HG03280 (cell line): ENCODE results near the gene AMDHD2.
A peak's percentile ranks its signal among the peaks of the same experiment; 100 is the strongest.

ENCODE experiments used
- ATAC-seq: cut with Tn5 transposase; IDR thresholded peaks from one replicate; pipeline ENCODE4 v1.9.1; 2021; ENCODE audit warnings: mild to moderate bottlenecking, moderate library complexity; ENCODE audit not compliant: unreplicated experiment

AMDHD2 gene

GRCh38 chr16:2498531-2499253 is 21.5 kb upstream of the AMDHD2 start:
- no peak for ATAC-seq

DNA sequence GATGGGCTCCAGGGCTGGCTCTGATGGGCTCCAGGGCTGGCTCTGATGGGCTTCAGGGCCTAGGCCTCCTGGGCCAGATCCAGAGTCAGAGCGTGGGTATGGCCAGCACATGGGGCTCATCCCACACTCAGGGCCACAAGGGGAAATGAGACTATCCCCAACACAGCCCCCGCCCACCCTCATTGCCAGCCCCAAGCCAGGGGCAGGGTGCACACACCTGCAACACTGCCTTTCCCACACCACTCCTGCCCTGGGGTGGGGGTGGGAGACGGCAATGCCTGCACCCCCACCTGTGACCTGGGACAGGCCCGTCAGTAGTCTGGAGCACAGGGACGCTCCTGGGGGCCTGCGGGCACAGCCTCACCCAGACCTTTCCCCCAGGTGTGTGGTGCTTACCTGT is 20.7 kb upstream of the AMDHD2 start:
- no peak for ATAC-seq

GRCh38 chr16:2499890-2500429 is 20.2 kb upstream of the AMDHD2 start:
- ATAC-seq, result no peak

DNA sequence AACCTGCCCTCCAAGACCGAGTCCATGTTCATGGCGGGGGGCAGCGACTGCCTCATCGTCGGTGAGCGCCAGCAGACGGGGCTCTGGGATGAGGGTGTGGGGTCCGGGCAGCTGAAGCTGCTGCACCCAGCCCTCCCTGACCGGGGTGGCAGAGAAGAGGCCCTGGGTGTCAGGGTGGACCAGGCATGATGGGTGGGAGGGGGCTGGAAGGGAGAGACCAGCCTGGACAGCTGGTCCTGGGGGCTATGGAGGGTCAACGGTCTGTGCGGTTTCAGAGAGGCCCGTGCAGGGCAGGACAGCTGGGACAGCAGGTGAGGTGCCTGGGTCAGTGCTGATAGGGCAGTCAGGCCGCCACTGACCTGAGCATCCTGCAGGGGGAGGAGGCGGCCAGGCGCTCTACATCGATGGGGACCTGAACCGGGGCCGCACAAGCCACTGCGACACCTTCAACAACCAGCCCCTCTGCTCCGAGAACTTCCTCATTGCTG is 19.7 kb upstream of the AMDHD2 start:
- no peak for ATAC-seq

DNA sequence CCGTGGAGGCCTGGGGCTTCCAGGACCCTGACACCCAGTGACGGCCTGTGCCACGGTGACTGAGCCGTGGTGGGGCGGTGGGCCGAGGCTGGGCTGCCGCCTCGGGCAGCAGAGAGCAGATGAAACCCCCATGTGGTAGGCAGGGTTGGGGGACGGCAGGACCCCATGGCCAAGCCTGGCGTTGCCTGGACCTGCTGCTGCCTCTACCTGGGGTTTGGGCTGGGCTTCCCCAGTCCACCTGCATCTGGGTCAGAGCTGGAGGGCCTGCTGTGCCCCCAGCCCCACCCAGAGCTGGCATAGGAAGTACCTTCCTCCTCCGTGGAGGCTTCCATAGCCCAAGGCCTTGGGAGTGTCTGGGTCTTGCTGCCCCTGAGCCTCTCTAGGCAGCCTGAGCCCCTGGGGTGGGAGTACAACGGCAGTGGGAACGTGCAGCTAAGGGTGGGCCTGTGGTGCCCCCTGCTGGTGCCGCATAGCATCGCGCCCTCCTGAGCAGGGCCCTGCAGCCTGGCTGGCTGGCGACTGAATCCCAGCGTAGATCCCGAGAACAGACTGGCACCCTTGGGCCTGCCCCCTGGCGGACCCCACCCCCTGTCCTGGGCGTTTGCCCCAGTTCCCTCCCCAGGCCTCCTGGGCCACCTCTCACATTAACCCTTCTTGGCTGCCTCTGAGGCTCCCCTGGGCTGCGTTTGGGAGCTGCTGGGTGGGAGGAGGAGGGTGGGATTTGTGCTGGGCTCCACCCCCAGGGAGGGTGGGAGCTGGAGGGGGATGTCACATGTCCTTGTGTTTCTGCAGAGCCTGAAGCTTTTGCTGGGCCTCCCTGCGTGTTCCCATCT is 19.0 kb upstream of the AMDHD2 start:
- no peak for ATAC-seq

DNA sequence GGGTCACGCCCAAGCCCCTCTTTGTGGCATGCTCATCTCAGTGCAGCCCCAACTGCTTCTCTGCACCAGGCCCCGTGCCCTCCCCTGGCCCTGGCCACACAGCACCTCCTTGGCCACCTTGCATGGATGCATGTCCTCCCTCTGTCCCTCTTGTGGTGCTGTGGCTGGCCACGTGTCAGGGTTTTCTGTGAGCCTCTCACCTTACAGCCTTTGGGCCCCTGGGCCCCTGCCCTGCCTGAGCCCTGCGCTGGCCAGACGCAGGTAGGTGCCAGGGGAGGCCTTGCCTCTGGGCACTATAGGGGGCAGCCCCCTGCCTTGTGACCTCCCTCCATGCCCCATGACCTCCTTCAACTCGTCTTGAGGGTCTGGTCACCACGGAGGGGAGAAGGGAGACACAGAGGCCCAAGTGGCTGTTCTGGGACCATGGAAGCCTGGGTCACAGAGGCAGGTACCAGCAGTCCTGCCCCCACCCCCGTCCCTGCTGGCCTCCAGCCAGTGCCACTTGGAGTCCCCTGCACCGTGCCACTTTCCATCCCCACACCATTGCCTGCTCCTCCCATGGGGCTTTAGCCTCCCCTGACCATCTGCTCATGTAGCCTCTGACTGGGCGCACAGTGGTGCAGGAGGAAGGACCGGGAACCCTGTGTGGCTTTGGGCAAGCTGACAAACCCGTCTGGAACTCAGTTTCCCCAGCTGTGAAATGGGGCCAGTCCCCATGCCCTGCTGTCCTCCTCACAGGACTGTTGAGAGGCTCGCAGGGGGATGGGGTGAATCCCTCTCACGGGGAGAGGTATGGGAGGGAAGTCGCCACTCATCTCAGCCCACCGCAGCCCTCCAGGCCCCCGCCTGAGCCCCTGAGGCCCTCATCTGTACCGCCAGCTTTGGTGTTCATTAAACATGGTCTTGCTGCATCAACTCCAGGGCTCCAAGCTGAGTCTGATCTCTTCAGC is 17.9 kb upstream of the AMDHD2 start:
- no peak for ATAC-seq

- no peak for ATAC-seq
These were observed 14.5 kb upstream of the AMDHD2 start for GRCh38 chr16:2505695-2506094.

DNA sequence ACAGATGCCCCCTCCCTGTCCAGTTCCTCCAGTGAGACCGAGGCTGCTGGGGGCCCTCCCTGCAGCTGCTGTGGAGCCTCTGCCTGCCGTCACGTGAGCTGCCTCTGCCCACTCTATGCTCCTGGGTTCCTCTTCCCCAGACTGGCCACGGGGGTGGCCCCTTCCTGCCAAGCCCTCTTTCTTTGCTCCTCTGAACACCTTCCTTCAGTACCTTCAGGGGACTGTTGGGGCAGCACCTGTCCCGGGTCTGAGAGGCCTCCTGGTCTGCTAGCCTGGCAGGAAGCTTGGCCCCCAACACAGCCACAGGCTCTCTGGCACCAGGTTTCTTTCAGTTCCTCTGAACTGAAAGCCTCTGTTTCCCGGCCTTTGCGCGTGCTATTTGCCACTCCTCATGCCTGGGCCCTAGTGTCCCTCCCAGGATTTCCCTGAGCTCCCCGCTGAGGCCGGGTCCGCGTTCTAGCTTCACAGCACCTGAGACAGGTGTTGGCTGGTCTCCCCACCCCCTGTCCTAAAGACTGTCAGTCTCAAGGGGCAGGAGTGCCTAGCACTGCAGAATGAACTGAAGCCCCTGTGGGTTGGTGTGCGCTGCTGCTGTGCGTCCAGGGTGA is 13.0 kb upstream of the AMDHD2 start:
- ATAC-seq, result no peak

DNA sequence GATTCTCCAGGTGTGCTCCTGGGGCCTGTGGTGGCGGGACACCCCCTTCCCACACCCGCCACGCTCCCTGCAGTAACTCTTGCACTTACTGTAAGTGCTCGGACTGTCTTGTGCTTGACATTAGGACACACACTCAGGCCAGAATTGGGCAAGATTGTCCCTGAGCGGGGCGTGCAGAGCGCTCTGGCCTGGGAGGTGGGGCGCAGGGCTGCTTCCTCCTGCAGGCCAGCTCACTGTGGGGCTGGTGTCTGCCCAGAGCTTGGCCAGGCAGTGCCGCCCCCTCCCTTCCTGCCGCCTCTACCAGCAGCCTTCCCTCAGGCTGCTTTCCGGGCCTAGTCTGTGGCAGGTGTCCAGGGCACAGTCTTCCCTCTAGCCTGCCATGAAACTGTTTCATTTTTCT is 12.5 kb upstream of the AMDHD2 start:
- ATAC-seq, result no peak

GRCh38 chr16:2508722-2509400 is 11.3 kb upstream of the AMDHD2 start:
- no peak for ATAC-seq

DNA sequence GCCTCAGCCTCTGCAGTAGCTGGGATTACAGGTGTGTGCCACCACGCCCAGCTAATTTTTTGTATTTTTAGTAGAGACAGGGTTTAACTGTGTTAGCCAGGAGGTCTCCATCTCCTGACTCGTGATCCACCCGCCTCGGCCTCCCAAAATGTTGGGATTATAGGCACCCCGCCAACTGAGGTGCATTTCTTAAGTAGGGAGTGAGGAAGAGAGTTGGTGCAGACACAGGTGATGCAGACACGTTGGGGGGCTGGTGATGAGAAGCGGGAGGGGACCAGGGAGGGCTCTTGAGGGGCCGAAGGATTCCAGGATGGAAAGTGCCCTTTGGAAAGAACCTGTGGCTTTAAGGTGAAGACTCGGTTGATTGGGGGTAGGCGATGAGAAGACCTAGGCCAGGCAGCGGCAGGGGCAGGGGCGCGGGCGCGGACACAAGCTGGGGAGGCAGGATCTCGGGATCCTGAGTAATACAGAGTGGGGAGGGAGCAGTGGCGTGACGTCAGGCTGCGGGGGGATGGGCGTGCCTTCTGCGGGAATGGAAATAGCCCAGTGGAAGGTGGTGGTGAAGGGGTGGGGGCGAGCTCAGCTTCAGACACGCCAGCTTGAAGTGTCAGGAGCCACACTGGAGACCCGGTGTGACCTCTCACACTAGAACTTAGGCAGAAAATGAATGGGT is 8.9 kb upstream of the AMDHD2 start:
- ATAC-seq, result no peak

DNA sequence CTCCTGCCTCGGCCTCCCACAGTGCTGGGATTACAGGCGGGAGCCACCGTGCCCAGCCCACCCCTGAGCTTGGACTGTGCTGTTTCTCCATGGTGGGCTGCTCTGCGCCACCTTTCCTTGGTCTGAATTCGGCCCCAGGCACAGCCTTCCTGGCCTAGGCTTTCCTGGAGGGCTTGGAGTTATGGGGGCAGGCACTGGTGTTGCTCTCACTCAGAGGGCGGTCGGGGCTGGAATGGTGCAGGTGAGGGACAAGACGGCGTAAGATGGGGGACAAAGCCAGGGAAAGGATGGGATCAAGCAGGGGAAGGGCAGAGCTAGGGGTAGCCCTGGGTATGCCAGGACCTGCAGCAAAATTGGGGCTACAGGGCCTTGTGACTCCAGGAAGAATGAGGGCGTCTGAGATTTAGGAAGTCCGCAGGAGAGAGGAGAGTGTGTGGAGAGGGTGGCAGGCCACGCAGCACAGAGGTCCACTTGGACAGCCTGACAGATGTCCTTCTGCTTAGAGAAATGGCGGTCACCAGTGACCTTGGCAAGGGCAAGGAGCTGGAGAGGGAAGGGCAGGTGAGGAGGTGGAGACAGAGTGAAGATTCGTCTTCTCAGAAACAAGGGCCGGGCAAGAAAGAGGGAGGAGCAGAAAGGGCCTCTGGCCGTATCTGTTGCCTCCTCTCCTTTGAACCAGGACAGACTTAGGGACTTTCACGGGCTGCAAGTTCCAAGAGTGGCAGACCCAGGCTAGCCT is 8.0 kb upstream of the AMDHD2 start:
- ATAC-seq, result no peak

GRCh38 chr16:2512735-2513404 is 7.3 kb upstream of the AMDHD2 start:
- ATAC-seq, result no peak

DNA sequence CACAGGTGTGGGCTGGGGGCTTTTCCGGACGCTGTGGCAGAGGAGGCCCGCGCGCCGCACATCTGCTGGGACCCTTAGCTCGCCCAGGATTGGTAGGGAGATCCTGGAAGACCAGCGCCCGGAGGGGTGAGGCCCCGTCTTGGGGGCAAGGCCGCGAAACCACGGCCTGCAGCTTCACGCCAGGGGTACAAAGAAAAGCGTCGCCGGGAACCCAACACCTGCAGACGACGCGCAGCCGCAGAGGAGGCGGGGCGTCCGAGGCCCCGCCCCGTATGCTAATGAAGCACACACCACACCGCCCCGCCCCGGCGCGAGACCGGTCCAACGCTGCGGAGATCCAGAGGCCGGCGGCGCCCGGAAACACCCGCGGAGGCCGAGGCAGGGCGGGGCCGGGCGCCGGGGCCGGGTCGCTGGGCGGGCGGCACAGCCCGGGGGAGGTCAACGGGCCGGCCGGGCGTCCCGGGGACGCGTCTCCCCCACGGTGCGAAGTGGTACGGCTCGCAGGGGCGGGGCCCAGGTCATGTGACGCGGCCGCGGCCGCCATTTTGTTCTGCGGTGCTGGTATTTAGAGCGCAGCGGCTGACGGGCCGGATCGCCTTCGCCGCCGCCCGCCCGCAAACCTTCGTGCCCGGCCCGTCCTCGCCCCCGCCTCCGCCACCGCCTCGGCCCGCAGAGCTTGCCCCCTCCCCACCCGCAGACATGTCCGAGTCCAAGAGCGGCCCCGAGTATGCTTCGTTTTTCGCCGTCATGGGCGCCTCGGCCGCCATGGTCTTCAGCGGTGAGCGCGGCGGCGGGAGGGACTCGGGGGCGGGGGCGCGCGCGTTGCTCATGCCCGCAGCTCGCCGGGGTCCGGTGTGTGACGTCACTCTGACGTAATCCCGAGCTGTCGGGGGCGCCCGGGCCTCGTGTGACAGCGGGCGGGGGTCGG is 6.5 kb upstream of the AMDHD2 start, which contains the start of gene ATP6V0C:
Gene ATP6V0C, plus strand, starts transcription at position 548 of the 928 bp plus-strand sequence. Its CDS starts 152 bp downstream, at position 700.
- ATAC-seq, result peak; percentile 78

- ATAC-seq, result no peak
These were observed 5.6 kb upstream of the AMDHD2 start for GRCh38 chr16:2514333-2515179.
